OCI-LY1 (cell line): ENCODE measurements around the gene IL26.

Source experiments
- H2AFZ ChIP-seq: fragments of 200-600 bp; sonication (generic), shearing (Covaris generic); 2 replicates; pipeline ENCODE4 v1.6.0; 2014; ENCODE audit warnings: antibody characterized with exemption, mild to moderate bottlenecking, low read length
- H3F3A ChIP-seq: fragments of 200-600 bp; sonication (generic), shearing (Covaris generic); 2 replicates; pipeline ENCODE4 v1.6.0; 2014; ENCODE audit warnings: mild to moderate bottlenecking, antibody characterized with exemption, low read length, moderate library complexity; ENCODE audit not compliant: insufficient read depth
- H3K27ac ChIP-seq: fragments of 200-600 bp; sonication (generic); 2 replicates; pipeline ENCODE4 v1.5.1; 2014; ENCODE audit warnings: low read length, mixed run types, mild to moderate bottlenecking, low read depth; ENCODE audit not compliant: poor library complexity, severe bottlenecking
- H3K27me3 ChIP-seq: fragments of 200-600 bp; sonication (generic); 2 replicates; pipeline ENCODE4 v1.6.0; 2014; ENCODE audit warnings: antibody characterized with exemption, mild to moderate bottlenecking, low read length, moderate library complexity; ENCODE audit not compliant: insufficient read depth
- H3K36me3 ChIP-seq: fragments of 200-600 bp; sonication (generic); 2 replicates; pipeline ENCODE4 v1.6.1; 2014; ENCODE audit warnings: mild to moderate bottlenecking, antibody characterized with exemption, low read length, moderate library complexity, mixed read lengths; ENCODE audit not compliant: insufficient read depth
- H3K4me1 ChIP-seq: fragments of 200-600 bp; sonication (generic); 2 replicates; pipeline ENCODE4 v1.5.1; 2014; ENCODE audit warnings: mild to moderate bottlenecking, low read length, moderate library complexity; ENCODE audit not compliant: insufficient read depth, severe bottlenecking
- H3K4me2 ChIP-seq: fragments of 200-600 bp; sonication (generic), shearing (Covaris generic); 2 replicates; pipeline ENCODE4 v1.6.1; 2014; ENCODE audit warnings: low read length
- H3K4me3 ChIP-seq: fragments of 200-600 bp; sonication (generic); 2 replicates; pipeline ENCODE4 v1.5.1; 2014; ENCODE audit warnings: low read length, low read depth, mild to moderate bottlenecking, mixed read lengths; ENCODE audit not compliant: poor library complexity, severe bottlenecking
- H3K79me2 ChIP-seq: fragments of 200-600 bp; shearing (Covaris generic); 2 replicates; pipeline ENCODE4 v1.6.1; 2016; ENCODE audit warnings: mixed run types, low read length, mixed read lengths; ENCODE audit not compliant: insufficient read depth
- H3K9ac ChIP-seq: fragments of 200-600 bp; sonication (generic), shearing (Covaris generic); 2 replicates; pipeline ENCODE4 v1.6.1; 2014; ENCODE audit warnings: mild to moderate bottlenecking, low read length, mixed read lengths
- H3K9me2 ChIP-seq: fragments of 200-600 bp; sonication (generic), shearing (Covaris generic); 2 replicates; pipeline ENCODE4 v1.6.1; 2014; ENCODE audit warnings: low read depth, mild to moderate bottlenecking, low read length, mixed read lengths
- H3K9me3 ChIP-seq: fragments of 200-600 bp; shearing (Covaris generic); 2 replicates; pipeline ENCODE4 v1.6.1; 2014; ENCODE audit warnings: low read length, mixed read lengths
- H4K20me1 ChIP-seq: fragments of 200-600 bp; sonication (generic), shearing (Covaris generic); 2 replicates; pipeline ENCODE4 v1.6.0; 2016; ENCODE audit warnings: mild to moderate bottlenecking, low read length; ENCODE audit not compliant: insufficient read depth
- EZH2 ChIP-seq: fragments of 200-600 bp; sonication (generic), shearing (Covaris generic); IDR thresholded peaks from 2 replicates; pipeline ENCODE4 v1.8.0; 2017; ENCODE audit warnings: borderline replicate concordance, mixed run types, mild to moderate bottlenecking, antibody characterized with exemption, low read length, moderate library complexity, mixed read lengths
- TF ChIP-seq, protein P1 (sequence below): fragments of 200-600 bp; sonication (generic), shearing (Covaris generic); IDR thresholded peaks from 2 replicates; pipeline ENCODE4 v1.5.1; 2017; ENCODE audit warnings: mild to moderate bottlenecking, antibody characterized with exemption, low read length, moderate library complexity, mixed read lengths

IL26 gene

DNA sequence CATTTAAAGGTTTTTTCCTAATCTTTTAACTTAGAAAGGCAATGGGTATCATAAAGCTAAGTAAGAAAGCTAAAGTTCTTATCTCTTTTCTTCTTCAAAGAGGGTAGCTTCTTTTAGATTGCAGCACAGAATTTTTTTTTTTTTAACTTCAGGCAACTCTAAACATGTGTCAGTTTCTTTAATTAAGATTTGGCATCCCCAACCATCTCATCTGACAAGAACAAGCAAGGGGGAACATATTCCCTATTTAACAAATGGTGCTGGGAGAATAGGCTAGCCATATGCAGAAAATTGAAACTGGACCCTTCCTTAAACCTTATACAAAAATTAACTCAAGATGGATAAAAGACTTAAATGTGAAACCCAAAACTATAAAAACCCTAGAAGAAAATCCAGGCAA lies 51.8 kb downstream of the IL26 start:
- no peaks in the 10 kb centered on the region for H4K20me1 ChIP-seq
- H3K9ac ChIP-seq, result no peak overlapping the region
- no peaks in the 10 kb centered on the region for H3K36me3 ChIP-seq
- no peaks in the 10 kb centered on the region for H3K9me2 ChIP-seq
- H3K4me2 ChIP-seq, result no peak overlapping the region
- H3K27ac ChIP-seq, result no peak overlapping the region
- no peaks in the 10 kb centered on the region for H3K27me3 ChIP-seq
- H3K9me3 ChIP-seq, result no peaks in the 10 kb centered on the region
- no peaks in the 10 kb centered on the region for H3K79me2 ChIP-seq
- no peak for TF ChIP-seq EZH2
- TF ChIP-seq, protein P1, sequence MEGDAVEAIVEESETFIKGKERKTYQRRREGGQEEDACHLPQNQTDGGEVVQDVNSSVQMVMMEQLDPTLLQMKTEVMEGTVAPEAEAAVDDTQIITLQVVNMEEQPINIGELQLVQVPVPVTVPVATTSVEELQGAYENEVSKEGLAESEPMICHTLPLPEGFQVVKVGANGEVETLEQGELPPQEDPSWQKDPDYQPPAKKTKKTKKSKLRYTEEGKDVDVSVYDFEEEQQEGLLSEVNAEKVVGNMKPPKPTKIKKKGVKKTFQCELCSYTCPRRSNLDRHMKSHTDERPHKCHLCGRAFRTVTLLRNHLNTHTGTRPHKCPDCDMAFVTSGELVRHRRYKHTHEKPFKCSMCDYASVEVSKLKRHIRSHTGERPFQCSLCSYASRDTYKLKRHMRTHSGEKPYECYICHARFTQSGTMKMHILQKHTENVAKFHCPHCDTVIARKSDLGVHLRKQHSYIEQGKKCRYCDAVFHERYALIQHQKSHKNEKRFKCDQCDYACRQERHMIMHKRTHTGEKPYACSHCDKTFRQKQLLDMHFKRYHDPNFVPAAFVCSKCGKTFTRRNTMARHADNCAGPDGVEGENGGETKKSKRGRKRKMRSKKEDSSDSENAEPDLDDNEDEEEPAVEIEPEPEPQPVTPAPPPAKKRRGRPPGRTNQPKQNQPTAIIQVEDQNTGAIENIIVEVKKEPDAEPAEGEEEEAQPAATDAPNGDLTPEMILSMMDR, result no peak
- H3F3A ChIP-seq, result no peaks in the 10 kb centered on the region
- H3K4me3 ChIP-seq, result no peak overlapping the region
- no peak overlapping the region for H2AFZ ChIP-seq
- H3K4me1 ChIP-seq, result peaks cover 9% of the 10 kb centered on the region

DNA sequence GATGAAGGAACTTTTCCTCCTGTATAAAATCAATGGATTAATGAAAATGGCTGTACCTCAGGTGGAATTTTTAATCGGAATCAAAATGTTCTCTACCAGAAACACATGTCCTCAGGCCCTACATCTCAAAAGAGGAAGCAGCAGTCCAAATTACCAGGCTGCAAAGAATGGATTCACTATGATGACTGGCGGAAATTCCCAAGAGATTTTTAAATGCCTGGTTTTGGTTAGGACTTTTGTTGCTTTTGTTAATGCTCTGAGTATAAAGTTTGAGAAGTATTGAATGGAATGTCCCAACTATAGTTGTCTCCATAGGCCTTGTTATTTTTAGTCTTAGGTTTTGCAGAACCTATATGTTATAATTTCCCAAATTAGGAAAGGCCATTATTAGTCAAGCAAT lies 54.9 kb downstream of the IL26 start:
- Histone ChIP-seq H3K9me2 (no peaks in the 10 kb centered on the region), H3K4me3 (no peak overlapping the region), H3K9ac (no peak overlapping the region), H3K4me1 (peaks cover 3% of the 10 kb centered on the region), H4K20me1 (no peaks in the 10 kb centered on the region), H3F3A (no peaks in the 10 kb centered on the region), H2AFZ (no peak overlapping the region), H3K27ac (no peak overlapping the region), H3K9me3 (no peaks in the 10 kb centered on the region), H3K4me2 (no peak overlapping the region), H3K36me3 (no peaks in the 10 kb centered on the region), H3K79me2 (no peaks in the 10 kb centered on the region), H3K27me3 (no peaks in the 10 kb centered on the region)
- TF ChIP-seq, protein P1, result no peak
- TF ChIP-seq EZH2, result no peak

DNA sequence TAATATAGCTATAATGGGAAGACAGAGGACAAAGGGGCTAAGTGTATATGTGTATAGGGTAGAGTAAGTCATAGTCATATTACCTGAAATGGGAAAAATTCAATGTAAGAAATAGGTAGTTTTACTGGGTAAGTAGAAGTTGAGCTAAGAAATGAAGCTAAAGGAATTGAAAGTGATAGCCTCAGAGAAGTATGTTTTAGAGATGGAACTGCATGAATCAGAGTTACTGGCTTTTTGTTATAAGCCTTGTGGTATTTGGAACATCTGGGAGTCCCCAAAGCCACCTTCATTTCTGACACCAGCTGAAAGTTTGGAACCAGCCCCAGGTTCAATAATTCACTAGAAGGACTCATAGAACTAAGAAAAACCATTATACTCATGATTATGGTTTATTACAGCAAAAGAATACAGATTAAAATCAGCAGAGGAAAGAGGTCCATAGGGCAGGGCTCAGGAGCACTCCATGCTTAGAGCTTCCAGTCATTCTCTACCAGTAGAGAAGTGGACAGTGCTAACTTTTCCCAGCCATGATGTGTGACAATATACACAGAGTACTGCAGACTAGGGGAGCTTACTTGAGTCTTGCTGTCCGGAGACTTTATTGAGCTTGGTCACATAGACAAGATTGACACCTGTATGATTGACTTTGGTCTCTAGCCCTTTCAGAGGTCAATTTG lies 56.3 kb downstream of the IL26 start:
- Histone ChIP-seq H4K20me1 (no peaks in the 10 kb centered on the region), H3F3A (no peaks in the 10 kb centered on the region), H3K4me3 (no peak overlapping the region), H3K27me3 (no peaks in the 10 kb centered on the region), H3K4me1 (no peaks in the 10 kb centered on the region), H3K9ac (no peak overlapping the region), H3K9me2 (no peaks in the 10 kb centered on the region), H3K4me2 (no peak overlapping the region), H2AFZ (no peak overlapping the region), H3K27ac (no peak overlapping the region), H3K36me3 (no peaks in the 10 kb centered on the region), H3K9me3 (no peaks in the 10 kb centered on the region), H3K79me2 (no peaks in the 10 kb centered on the region)
- TF ChIP-seq EZH2, result no peak
- TF ChIP-seq, protein P1, result no peak
